ENCODE data around the gene FOXN3.

DNA sequence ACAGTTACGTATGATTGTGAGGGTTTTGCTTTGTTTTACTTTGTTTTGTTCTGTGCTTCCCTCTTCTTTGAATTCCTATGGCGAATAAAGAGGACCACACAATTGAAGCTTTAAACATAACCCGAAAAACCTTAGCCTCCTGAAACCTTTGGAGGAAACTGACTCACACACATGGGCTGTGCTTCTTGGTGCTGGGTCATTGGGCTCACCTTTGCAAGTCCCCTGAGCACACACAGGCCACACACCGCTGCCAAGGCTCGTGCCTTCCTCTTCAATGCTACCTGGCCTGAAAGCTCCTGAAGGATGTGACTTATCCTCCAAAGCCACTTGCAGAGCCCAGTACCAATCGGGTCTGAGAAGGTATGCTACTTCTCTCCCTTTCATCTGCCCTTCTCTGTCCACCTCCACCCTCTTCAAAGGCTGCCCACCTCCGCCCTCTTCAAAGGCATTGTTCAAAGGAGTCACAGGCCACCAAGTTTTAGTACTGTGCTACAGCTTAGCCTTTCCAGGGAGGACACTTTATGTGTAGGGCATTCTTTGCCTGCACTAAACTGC, 114.6 kb downstream of the FOXN3 start:
- TF ChIP-seq, protein P1, sequence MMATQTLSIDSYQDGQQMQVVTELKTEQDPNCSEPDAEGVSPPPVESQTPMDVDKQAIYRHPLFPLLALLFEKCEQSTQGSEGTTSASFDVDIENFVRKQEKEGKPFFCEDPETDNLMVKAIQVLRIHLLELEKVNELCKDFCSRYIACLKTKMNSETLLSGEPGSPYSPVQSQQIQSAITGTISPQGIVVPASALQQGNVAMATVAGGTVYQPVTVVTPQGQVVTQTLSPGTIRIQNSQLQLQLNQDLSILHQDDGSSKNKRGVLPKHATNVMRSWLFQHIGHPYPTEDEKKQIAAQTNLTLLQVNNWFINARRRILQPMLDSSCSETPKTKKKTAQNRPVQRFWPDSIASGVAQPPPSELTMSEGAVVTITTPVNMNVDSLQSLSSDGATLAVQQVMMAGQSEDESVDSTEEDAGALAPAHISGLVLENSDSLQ (IDR thresholded peaks at IDR 0.05) = no peak
- TF ChIP-seq SUZ12 (IDR thresholded peaks at IDR 0.05) (no peak), FOXM1 (IDR thresholded peaks at IDR 0.05; ENCODE audit: borderline replicate concordance) (no peak), FOXK2 (IDR thresholded peaks at IDR 0.05) (no peak), ZNF384 (IDR thresholded peaks at IDR 0.05) (no peak), TARDBP (IDR thresholded peaks at IDR 0.05) (no peak), SP1 (IDR thresholded peaks at IDR 0.05) (no peak)
